ENCODE data around the gene ZC3H12A.

DNA sequence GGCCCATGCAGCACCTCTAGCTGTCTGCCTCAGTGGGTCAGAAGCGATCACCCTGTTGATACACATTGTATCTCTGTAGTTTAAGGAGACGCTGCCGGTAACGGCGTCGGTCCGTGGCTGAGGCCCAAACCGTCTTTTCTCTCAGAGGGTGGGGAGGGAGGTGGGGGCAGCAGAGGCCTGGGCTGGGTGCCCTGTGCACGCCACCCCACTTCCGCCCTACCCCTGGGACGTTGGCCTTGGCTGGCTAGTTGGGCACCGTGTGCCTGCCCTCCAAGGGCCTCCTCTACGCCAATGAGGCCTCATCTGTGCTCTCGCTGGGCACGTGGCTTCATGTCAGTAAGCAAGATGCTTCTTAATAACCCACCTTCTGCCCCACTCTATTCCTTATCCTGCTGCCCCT lies 9.4 kb downstream of the ZC3H12A start:
- TF ChIP-seq POLR2A (IDR thresholded peaks at IDR 0.05) = no peak
- TF ChIP-seq, protein P1, sequence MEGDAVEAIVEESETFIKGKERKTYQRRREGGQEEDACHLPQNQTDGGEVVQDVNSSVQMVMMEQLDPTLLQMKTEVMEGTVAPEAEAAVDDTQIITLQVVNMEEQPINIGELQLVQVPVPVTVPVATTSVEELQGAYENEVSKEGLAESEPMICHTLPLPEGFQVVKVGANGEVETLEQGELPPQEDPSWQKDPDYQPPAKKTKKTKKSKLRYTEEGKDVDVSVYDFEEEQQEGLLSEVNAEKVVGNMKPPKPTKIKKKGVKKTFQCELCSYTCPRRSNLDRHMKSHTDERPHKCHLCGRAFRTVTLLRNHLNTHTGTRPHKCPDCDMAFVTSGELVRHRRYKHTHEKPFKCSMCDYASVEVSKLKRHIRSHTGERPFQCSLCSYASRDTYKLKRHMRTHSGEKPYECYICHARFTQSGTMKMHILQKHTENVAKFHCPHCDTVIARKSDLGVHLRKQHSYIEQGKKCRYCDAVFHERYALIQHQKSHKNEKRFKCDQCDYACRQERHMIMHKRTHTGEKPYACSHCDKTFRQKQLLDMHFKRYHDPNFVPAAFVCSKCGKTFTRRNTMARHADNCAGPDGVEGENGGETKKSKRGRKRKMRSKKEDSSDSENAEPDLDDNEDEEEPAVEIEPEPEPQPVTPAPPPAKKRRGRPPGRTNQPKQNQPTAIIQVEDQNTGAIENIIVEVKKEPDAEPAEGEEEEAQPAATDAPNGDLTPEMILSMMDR (IDR thresholded peaks at IDR 0.05) = no peak

All from Peyer's patch (tissue), 4 donors.